HepG2 (cell line): ENCODE results near the gene CLIP2. TPM values are rescaled to one million over a fixed set of nuclear protein-coding genes. Genes with fewer than 3 reads are reported as not detected.

Experiments used
- AGO1 ChIP-seq: fragments of 200-400 bp; formaldehyde crosslinking; IDR thresholded peaks from 2 replicates; pipeline ENCODE4 v1.6.1; 2017; ENCODE audit warnings: mild to moderate bottlenecking, low read depth, low read length, moderate library complexity; ENCODE audit not compliant: poor library complexity, severe bottlenecking
- ATF7 ChIP-seq, 2 experiments: fragments of 450-650 bp in 1 of 2; sonication (generic) in 1 of 2; formaldehyde crosslinking in 1 of 2; IDR thresholded peaks; 2 replicates each; pipeline versions ENCODE4 v1.4.0 to v1.6.1; 2016 to 2020; ENCODE audit warnings: antibody characterized with exemption in 1 of 2, mild to moderate bottlenecking in 1 of 2, missing genetic modification reagents in 1 of 2
- DPF2 ChIP-seq: sonication (generic); formaldehyde crosslinking; IDR thresholded peaks from 2 replicates; pipeline ENCODE4 v1.4.0; 2020; ENCODE audit warnings: mild to moderate bottlenecking, low read depth, missing genetic modification reagents, borderline replicate concordance
- MBD4 ChIP-seq: IDR thresholded peaks from 2 replicates; pipeline ENCODE4 v1.6.1; 2012; ENCODE audit warnings: low read length, inconsistent platforms, borderline replicate concordance
- MED1 ChIP-seq: sonication (generic); formaldehyde crosslinking; IDR thresholded peaks from 2 replicates; pipeline ENCODE4 v1.4.0; 2020; ENCODE audit warnings: missing genetic modification reagents
- MLLT10 ChIP-seq: sonication (generic); formaldehyde crosslinking; IDR thresholded peaks from 2 replicates; pipeline ENCODE4 v1.4.0; 2020; ENCODE audit warnings: missing genetic modification reagents
- NFE2L2 ChIP-seq: fragments of 150-350 bp; IDR thresholded peaks from 2 replicates; pipeline ENCODE4 v1.6.1; 2014; ENCODE audit warnings: low read length
- NR2F1 ChIP-seq, 2 experiments: fragments of 450-650 bp in 1 of 2; formaldehyde crosslinking in 1 of 2; IDR thresholded peaks; 2 replicates each; pipeline versions ENCODE4 v1.5.0 to v1.6.1; 2016 to 2020; ENCODE audit warnings: mild to moderate bottlenecking in 1 of 2, missing compliant biosample characterization in 1 of 2, missing genetic modification reagents in 1 of 2, moderate library complexity in 1 of 2
- SNAI1 ChIP-seq: sonication (generic); formaldehyde crosslinking; IDR thresholded peaks from 2 replicates; pipeline ENCODE4 v1.5.0; 2020; ENCODE audit warnings: mild to moderate bottlenecking, missing genetic modification reagents, borderline replicate concordance
- SP1 ChIP-seq, 2 experiments: fragments of 450-650 bp in 1 of 2; sonication (generic) in 1 of 2; formaldehyde crosslinking in 1 of 2; IDR thresholded peaks; 2 replicates each; pipeline versions ENCODE4 v1.4.0 to v1.6.1; 2016 to 2020; ENCODE audit warnings: missing genetic modification reagents in 1 of 2
- XBP1 ChIP-seq: sonication (generic); formaldehyde crosslinking; IDR thresholded peaks from 2 replicates; pipeline ENCODE4 v1.5.0; 2020; ENCODE audit warnings: missing genetic modification reagents
- ZBTB7A ChIP-seq: sonication (generic); formaldehyde crosslinking; IDR thresholded peaks from 2 replicates; pipeline ENCODE4 v1.8.0; 2022; ENCODE audit warnings: mild to moderate bottlenecking, missing genetic modification reagents
- ZNF234 ChIP-seq: sonication (generic); formaldehyde crosslinking; conservative IDR thresholded peaks from 2 replicates; pipeline ENCODE4 v1.5.1; 2020; ENCODE audit warnings: mild to moderate bottlenecking, missing genetic modification reagents
- ZNF432 ChIP-seq: sonication (generic); formaldehyde crosslinking; IDR thresholded peaks from 2 replicates; pipeline ENCODE4 v1.5.0; 2020; ENCODE audit warnings: missing genetic modification reagents, mild to moderate bottlenecking, borderline replicate concordance
- ZNF562 ChIP-seq: sonication (generic); formaldehyde crosslinking; IDR thresholded peaks from 2 replicates; pipeline ENCODE4 v1.8.0; 2022; ENCODE audit warnings: missing genetic modification reagents, borderline replicate concordance
- ZNF709 ChIP-seq: sonication (generic); formaldehyde crosslinking; IDR thresholded peaks from 2 replicates; pipeline ENCODE4 v1.5.0; 2020; ENCODE audit warnings: mild to moderate bottlenecking, missing genetic modification reagents
- ZNF772 ChIP-seq: sonication (generic); formaldehyde crosslinking; IDR thresholded peaks from 2 replicates; pipeline ENCODE4 v1.5.0; 2020; ENCODE audit warnings: mild to moderate bottlenecking, missing genetic modification reagents
- polyA plus RNA-seq, 8 experiments: library from polyadenylated mRNA; depleted of rRNA in 3 of 8; stranded (reverse) in 7 of 8; unstranded in 1 of 8; fragments of >200 nt; fragmentation: Illumina TruSeq in 4 of 8; extraction: Trizol in 4 of 8; gene quantifications; 2 replicates each; pipeline versions ENCODE4 v1.2.1 to v1.2.3, GENCODE V29; 2011 to 2016; ENCODE audit warnings: low read depth in 4 of 8, missing spikeins in 1 of 8, mixed read lengths in 1 of 8; ENCODE audit not compliant: insufficient read depth in 1 of 8
- total RNA-seq, 5 experiments: library from RNA; depleted of rRNA; stranded (reverse); fragments of >200 nt; fragmentation: Illumina TruSeq; extraction: Trizol; gene quantifications; 2 replicates each; pipeline ENCODE4 v1.2.3, GENCODE V29; 2016; ENCODE audit warnings: low read depth in 1 of 5
- TF ChIP-seq, protein P1 (sequence below): sonication (generic); formaldehyde crosslinking; IDR thresholded peaks from 2 replicates; pipeline ENCODE4 v1.5.1; 2020; ENCODE audit warnings: mild to moderate bottlenecking, missing genetic modification reagents, moderate library complexity
- TF ChIP-seq, protein P2 (sequence below): sonication (generic); formaldehyde crosslinking; IDR thresholded peaks from 2 replicates; pipeline ENCODE4 v1.9.0; 2021; ENCODE audit warnings: missing genetic modification reagents, borderline replicate concordance
- TF ChIP-seq, protein P3 (sequence below): sonication (generic); formaldehyde crosslinking; IDR thresholded peaks from 2 replicates; pipeline ENCODE4 v1.5.1; 2020; ENCODE audit warnings: mild to moderate bottlenecking, missing genetic modification reagents, moderate library complexity
- TF ChIP-seq, protein P4 (sequence below): sonication (generic); formaldehyde crosslinking; IDR thresholded peaks from 2 replicates; pipeline ENCODE4 v1.5.0; 2020; ENCODE audit warnings: missing genetic modification reagents, mild to moderate bottlenecking, borderline replicate concordance

Gene CLIP2
- total and polyA plus RNA-seq, 2 of the 13 experiments (the other 11 are each of a cell fraction or from before 2014, with no cell fraction given), result 6.5 to 17.4 TPM

DNA sequence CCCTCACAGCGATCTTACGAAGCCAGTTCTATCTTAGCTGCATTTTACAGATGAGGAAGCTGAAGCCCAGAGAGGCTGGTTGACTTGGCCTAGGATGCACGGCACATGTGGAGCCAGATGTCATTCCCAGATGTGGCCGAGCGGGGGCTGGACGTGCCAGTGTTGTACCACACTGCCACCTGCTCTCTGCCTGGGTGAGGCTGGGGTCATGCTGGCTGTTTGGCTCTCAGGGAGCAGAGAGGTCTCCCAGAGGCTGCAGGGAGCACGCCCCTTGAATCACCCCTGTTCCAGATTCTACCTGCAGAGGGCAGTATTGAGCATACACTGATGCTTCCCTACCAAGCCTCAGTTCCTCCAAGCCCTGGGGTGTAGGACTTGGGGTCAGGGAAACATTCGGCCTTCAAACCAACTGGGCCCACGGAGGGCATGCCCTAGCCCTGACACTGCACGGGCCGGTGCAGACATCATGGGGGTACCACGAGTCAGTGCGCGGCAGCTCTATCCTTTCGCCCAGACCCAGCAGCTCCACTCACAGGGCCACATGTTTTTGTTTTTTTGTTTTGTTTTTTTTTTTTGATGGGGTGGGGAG, 160.7 kb downstream of the CLIP2 start (continued):
- TF ChIP-seq MBD4 (no peak), NFE2L2 (no peak), AGO1 (no peak), ZNF432 (CRISPR knock-in tag) (no peak), DPF2 (no peak), ZNF234 (CRISPR knock-in tag) (no peak), ZNF562 (CRISPR knock-in tag) (no peak), XBP1 (CRISPR knock-in tag) (no peak), ATF7 (IDR thresholded peaks at IDR 0.05) (no peak), ATF7 (CRISPR knock-in tag; IDR thresholded peaks at IDR 0.05) (no peak), ZNF772 (0 out of 2 replicates have a peak, but pooled peaks have one; percentile 43), ZBTB7A (no peak), MED1 (CRISPR knock-in tag) (no peak), NR2F1 (CRISPR knock-in tag; IDR thresholded peaks at IDR 0.05) (no peak), ZNF709 (CRISPR knock-in tag) (no peak), SNAI1 (CRISPR knock-in tag) (no peak), SP1 (IDR thresholded peaks at IDR 0.05) (no peak), SP1 (CRISPR knock-in tag; IDR thresholded peaks at IDR 0.05) (no peak), MLLT10 (CRISPR knock-in tag) (no peak)
- TF ChIP-seq, protein P1, sequence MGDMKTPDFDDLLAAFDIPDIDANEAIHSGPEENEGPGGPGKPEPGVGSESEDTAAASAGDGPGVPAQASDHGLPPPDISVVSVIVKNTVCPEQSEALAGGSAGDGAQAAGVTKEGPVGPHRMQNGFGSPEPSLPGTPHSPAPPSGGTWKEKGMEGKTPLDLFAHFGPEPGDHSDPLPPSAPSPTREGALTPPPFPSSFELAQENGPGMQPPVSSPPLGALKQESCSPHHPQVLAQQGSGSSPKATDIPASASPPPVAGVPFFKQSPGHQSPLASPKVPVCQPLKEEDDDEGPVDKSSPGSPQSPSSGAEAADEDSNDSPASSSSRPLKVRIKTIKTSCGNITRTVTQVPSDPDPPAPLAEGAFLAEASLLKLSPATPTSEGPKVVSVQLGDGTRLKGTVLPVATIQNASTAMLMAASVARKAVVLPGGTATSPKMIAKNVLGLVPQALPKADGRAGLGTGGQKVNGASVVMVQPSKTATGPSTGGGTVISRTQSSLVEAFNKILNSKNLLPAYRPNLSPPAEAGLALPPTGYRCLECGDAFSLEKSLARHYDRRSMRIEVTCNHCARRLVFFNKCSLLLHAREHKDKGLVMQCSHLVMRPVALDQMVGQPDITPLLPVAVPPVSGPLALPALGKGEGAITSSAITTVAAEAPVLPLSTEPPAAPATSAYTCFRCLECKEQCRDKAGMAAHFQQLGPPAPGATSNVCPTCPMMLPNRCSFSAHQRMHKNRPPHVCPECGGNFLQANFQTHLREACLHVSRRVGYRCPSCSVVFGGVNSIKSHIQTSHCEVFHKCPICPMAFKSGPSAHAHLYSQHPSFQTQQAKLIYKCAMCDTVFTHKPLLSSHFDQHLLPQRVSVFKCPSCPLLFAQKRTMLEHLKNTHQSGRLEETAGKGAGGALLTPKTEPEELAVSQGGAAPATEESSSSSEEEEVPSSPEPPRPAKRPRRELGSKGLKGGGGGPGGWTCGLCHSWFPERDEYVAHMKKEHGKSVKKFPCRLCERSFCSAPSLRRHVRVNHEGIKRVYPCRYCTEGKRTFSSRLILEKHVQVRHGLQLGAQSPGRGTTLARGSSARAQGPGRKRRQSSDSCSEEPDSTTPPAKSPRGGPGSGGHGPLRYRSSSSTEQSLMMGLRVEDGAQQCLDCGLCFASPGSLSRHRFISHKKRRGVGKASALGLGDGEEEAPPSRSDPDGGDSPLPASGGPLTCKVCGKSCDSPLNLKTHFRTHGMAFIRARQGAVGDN (CRISPR knock-in tag), result peak; percentile 43
- TF ChIP-seq, protein P2, sequence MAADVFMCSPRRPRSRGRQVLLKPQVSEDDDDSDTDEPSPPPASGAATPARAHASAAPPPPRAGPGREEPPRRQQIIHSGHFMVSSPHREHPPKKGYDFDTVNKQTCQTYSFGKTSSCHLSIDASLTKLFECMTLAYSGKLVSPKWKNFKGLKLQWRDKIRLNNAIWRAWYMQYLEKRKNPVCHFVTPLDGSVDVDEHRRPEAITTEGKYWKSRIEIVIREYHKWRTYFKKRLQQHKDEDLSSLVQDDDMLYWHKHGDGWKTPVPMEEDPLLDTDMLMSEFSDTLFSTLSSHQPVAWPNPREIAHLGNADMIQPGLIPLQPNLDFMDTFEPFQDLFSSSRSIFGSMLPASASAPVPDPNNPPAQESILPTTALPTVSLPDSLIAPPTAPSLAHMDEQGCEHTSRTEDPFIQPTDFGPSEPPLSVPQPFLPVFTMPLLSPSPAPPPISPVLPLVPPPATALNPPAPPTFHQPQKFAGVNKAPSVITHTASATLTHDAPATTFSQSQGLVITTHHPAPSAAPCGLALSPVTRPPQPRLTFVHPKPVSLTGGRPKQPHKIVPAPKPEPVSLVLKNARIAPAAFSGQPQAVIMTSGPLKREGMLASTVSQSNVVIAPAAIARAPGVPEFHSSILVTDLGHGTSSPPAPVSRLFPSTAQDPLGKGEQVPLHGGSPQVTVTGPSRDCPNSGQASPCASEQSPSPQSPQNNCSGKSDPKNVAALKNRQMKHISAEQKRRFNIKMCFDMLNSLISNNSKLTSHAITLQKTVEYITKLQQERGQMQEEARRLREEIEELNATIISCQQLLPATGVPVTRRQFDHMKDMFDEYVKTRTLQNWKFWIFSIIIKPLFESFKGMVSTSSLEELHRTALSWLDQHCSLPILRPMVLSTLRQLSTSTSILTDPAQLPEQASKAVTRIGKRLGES, result no peak
- TF ChIP-seq, protein P3, sequence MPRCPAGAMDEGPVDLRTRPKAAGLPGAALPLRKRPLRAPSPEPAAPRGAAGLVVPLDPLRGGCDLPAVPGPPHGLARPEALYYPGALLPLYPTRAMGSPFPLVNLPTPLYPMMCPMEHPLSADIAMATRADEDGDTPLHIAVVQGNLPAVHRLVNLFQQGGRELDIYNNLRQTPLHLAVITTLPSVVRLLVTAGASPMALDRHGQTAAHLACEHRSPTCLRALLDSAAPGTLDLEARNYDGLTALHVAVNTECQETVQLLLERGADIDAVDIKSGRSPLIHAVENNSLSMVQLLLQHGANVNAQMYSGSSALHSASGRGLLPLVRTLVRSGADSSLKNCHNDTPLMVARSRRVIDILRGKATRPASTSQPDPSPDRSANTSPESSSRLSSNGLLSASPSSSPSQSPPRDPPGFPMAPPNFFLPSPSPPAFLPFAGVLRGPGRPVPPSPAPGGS, result no peak
- TF ChIP-seq, protein P4, sequence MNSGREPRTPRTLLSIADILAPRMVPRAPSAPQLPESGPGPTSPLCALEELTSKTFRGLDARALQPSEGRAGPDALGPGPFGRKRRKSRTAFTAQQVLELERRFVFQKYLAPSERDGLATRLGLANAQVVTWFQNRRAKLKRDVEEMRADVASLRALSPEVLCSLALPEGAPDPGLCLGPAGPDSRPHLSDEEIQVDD (CRISPR knock-in tag), result no peak
